CD4-positive, alpha-beta T cell treated with Interleukin-6 at 100 ng/mL for 8 hours (primary cell): ENCODE measurements around the gene DDC.

Experiments
- DNase-seq: peaks from one replicate; pipeline ENCODE4 v3.0.0-alpha.2; 2020; ENCODE audit warnings: mixed read lengths, low spot score

DDC gene

GRCh38 chr7:50411332-50411731 lies 153.9 kb downstream of the DDC start:
- no peak for DNase-seq

- no peak for DNase-seq
Observed at GRCh38 chr7:50409856-50410745, 155.1 kb downstream of the DDC start.
